Neural cell (in vitro differentiated cells): ENCODE data around the gene UBE2V1. TPM values are rescaled to one million over a fixed set of nuclear protein-coding genes. Genes with fewer than 3 reads are reported as not detected.

ENCODE experiments used
- H2AFZ ChIP-seq: fragments of 200-600, 300-800 bp; sonication (generic), shearing (Covaris generic); 2 replicates; pipeline ENCODE4 v1.6.0; 2014; ENCODE audit warnings: low read depth, mild to moderate bottlenecking, antibody characterized with exemption, low read length, moderate library complexity
- H3F3A ChIP-seq: fragments of 200-600 bp; shearing (Covaris generic); 2 replicates; pipeline ENCODE4 v1.6.1; 2016; ENCODE audit warnings: mild to moderate bottlenecking, moderate library complexity, mixed read lengths, antibody characterized with exemption, low read length; ENCODE audit not compliant: insufficient read depth, poor library complexity, severe bottlenecking
- H3K27ac ChIP-seq: fragments of 200-600, 300-800 bp; sonication (generic), shearing (Covaris generic); 2 replicates; pipeline ENCODE4 v1.5.1; 2014; ENCODE audit warnings: mild to moderate bottlenecking, low read length, moderate library complexity
- H3K27me3 ChIP-seq: fragments of 300-800, 200-600 bp; sonication (generic), shearing (Covaris generic); 2 replicates; pipeline ENCODE4 v1.6.0; 2014; ENCODE audit warnings: mild to moderate bottlenecking, low read depth, low read length, moderate library complexity; ENCODE audit not compliant: insufficient read depth
- H3K36me3 ChIP-seq: fragments of 300-800, 200-600 bp; sonication (generic), shearing (Covaris generic); 2 replicates; pipeline ENCODE4 v1.5.1; 2014; ENCODE audit warnings: mild to moderate bottlenecking, antibody characterized with exemption, low read length, moderate library complexity; ENCODE audit not compliant: insufficient read depth
- H3K4me2 ChIP-seq: fragments of 300-800, 200-600 bp; sonication (generic), shearing (Covaris generic); 2 replicates; pipeline ENCODE4 v1.6.0; 2014; ENCODE audit warnings: mild to moderate bottlenecking, low read length
- H3K4me3 ChIP-seq: fragments of 300-800, 200-600 bp; sonication (generic), shearing (Covaris generic); 2 replicates; pipeline ENCODE4 v1.5.1; 2014; ENCODE audit warnings: mild to moderate bottlenecking, low read length, moderate library complexity
- H3K79me2 ChIP-seq: fragments of 200-600 bp; shearing (Covaris generic); replicated peaks from 2 replicates; pipeline ENCODE4 v1.6.0; 2014; ENCODE audit warnings: mild to moderate bottlenecking, low read length, moderate library complexity; ENCODE audit not compliant: insufficient read depth
- H3K9ac ChIP-seq: fragments of 300-800, 200-600 bp; sonication (generic), shearing (Covaris generic); 2 replicates; pipeline ENCODE4 v1.6.1; 2016; ENCODE audit warnings: mild to moderate bottlenecking, low read length, mixed read lengths
- H3K9me2 ChIP-seq: fragments of 200-600 bp; shearing (Covaris generic); 2 replicates; pipeline ENCODE4 v1.6.1; 2016; ENCODE audit warnings: mild to moderate bottlenecking, low read length, mixed read lengths; ENCODE audit not compliant: insufficient read depth
- H3K9me3 ChIP-seq: fragments of 200-600, 300-800 bp; sonication (generic), shearing (Covaris generic); 2 replicates; pipeline ENCODE4 v1.6.1; 2016; ENCODE audit warnings: mild to moderate bottlenecking, mixed run types, low read length, moderate library complexity, mixed read lengths
- H4K20me1 ChIP-seq: fragments of 200-600 bp; shearing (Covaris generic); 2 replicates; pipeline ENCODE4 v1.6.1; 2016; ENCODE audit warnings: mild to moderate bottlenecking, mixed run types; ENCODE audit not compliant: insufficient read depth
- EP300 ChIP-seq: fragments of 450-650 bp; conservative IDR thresholded peaks from 2 replicates; pipeline ENCODE4 v1.6.1; 2014; ENCODE audit warnings: antibody characterized with exemption, mild to moderate bottlenecking, moderate library complexity; ENCODE audit not compliant: poor library complexity, severe bottlenecking
- EZH2 ChIP-seq: fragments of 200-600, 300-800 bp; shearing (Covaris generic), sonication (generic); IDR thresholded peaks from 2 replicates; pipeline ENCODE4 v1.6.1; 2014; ENCODE audit warnings: antibody characterized with exemption, low read length, borderline replicate concordance, mild to moderate bottlenecking; ENCODE audit not compliant: insufficient read depth, poor library complexity, severe bottlenecking
- POLR2AphosphoS5 ChIP-seq: IDR thresholded peaks from 2 replicates; pipeline ENCODE4 v1.6.1; 2012
- TAF1 ChIP-seq: IDR thresholded peaks from 2 replicates; pipeline ENCODE4 v1.6.1; 2012; ENCODE audit warnings: low read depth
- polyA plus RNA-seq: library from polyadenylated mRNA; depleted of rRNA; stranded (reverse); fragments of >200 nt; gene quantifications from 2 replicates; pipeline ENCODE4 v1.2.3, GENCODE V29; 2014
- TF ChIP-seq, protein P1 (sequence below): IDR thresholded peaks from 2 replicates; pipeline ENCODE4 v1.6.1; 2012; ENCODE audit warnings: borderline replicate concordance

Gene UBE2V1
- polyA plus RNA-seq, 1 donor from 2014 or later: 34.4 TPM

DNA sequence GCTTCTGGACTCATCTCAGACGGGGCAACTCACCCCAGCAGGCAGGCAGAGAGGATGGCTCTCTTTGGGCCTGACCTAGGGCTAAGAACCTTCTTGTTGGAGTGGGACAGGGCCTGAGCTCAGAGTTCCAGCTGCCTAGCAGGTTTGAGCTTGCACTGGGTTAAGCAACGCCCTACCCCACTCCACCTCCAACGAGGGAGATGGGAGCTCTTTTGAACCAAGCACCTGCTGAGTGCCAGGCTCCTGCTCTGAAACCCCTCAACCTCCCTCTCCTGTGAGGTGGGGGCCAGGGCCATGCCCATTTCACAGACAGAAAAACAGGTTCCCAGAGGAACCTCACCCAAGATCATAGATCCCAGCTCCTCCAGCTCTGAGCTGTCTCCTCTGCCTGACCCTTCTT is 75.8 kb downstream of the UBE2V1 start:
- TF ChIP-seq, protein P1, sequence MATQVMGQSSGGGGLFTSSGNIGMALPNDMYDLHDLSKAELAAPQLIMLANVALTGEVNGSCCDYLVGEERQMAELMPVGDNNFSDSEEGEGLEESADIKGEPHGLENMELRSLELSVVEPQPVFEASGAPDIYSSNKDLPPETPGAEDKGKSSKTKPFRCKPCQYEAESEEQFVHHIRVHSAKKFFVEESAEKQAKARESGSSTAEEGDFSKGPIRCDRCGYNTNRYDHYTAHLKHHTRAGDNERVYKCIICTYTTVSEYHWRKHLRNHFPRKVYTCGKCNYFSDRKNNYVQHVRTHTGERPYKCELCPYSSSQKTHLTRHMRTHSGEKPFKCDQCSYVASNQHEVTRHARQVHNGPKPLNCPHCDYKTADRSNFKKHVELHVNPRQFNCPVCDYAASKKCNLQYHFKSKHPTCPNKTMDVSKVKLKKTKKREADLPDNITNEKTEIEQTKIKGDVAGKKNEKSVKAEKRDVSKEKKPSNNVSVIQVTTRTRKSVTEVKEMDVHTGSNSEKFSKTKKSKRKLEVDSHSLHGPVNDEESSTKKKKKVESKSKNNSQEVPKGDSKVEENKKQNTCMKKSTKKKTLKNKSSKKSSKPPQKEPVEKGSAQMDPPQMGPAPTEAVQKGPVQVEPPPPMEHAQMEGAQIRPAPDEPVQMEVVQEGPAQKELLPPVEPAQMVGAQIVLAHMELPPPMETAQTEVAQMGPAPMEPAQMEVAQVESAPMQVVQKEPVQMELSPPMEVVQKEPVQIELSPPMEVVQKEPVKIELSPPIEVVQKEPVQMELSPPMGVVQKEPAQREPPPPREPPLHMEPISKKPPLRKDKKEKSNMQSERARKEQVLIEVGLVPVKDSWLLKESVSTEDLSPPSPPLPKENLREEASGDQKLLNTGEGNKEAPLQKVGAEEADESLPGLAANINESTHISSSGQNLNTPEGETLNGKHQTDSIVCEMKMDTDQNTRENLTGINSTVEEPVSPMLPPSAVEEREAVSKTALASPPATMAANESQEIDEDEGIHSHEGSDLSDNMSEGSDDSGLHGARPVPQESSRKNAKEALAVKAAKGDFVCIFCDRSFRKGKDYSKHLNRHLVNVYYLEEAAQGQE: no peak

DNA sequence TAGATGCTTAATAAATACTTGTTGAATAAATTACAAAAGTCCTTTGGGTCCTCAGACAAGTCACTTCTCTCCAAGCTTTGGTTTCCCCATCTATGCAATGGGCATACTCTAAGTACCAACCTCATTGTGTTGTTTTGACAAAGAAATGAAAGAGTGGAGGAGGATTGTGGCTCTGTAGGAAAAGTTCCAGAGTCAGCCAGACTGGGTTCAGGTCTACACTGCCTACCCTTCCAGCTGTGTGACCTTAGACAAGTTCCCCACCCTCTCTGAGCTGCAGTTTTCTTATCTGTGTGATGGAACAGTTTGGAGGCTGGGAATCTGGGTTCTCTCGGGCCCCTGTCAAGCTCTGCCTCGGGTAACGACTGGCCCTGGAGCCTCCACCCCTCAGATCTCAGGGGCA is 76.2 kb downstream of the UBE2V1 start:
- no peaks in the 10 kb centered on the region for H3K27me3 ChIP-seq
- H4K20me1 ChIP-seq: no peaks in the 10 kb centered on the region
- no peak overlapping the region for H3K4me3 ChIP-seq
- no peaks in the 10 kb centered on the region for H3K36me3 ChIP-seq
- no peak overlapping the region for H3K4me2 ChIP-seq
- H3K79me2 ChIP-seq: no peaks in the 10 kb centered on the region
- no peaks in the 10 kb centered on the region for H3K9me3 ChIP-seq
- H3K27ac ChIP-seq: no peak overlapping the region
- no peak overlapping the region for H2AFZ ChIP-seq
- H3F3A ChIP-seq: no peaks in the 10 kb centered on the region
- no peak overlapping the region for H3K9ac ChIP-seq
- no peaks in the 10 kb centered on the region for H3K9me2 ChIP-seq
- TF ChIP-seq POLR2AphosphoS5: no peak

More for the DNA sequence above, 75.8 kb downstream of the UBE2V1 start:
- no peaks in the 10 kb centered on the region for H3K27me3 ChIP-seq
- no peaks in the 10 kb centered on the region for H3F3A ChIP-seq
- H4K20me1 ChIP-seq: no peaks in the 10 kb centered on the region
- H3K9me3 ChIP-seq: no peaks in the 10 kb centered on the region
- no peaks in the 10 kb centered on the region for H3K36me3 ChIP-seq
- no peak overlapping the region for H3K4me2 ChIP-seq
- H2AFZ ChIP-seq: no peak overlapping the region
- no peak overlapping the region for H3K27ac ChIP-seq
- H3K9ac ChIP-seq: no peak overlapping the region
- H3K79me2 ChIP-seq: no peaks in the 10 kb centered on the region
- H3K9me2 ChIP-seq: no peaks in the 10 kb centered on the region
- H3K4me3 ChIP-seq: no peak overlapping the region

DNA sequence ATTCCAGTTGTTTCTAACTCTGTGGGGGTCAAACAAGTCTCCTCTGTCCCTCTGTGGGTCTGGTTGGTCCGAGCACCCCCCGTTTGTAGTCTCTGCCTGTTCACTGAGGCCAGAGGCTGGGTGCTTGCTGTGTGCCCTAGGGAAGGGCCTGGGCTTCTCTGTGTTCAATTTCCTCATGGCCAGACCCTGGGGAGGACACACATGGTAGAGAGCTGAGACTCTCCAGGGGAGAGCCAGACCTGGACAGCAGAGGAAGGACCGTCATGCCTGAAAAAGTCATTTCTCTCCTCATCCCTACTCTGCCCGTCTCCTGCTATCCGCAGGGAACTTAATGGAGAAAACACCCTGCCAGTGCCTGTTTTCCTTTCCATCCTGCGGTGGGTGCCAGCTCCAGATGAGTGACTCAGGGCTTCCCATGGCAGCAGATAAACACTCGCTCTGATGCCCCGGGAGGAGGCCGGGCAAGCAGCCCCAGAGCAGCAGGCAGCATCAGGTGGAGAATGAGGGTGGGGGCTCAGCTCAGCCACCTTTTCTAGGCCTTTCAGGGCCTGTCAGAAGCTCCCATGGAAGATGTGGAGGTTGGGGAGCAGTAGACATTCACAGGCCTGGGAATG is 78.3 kb downstream of the UBE2V1 start:
- H4K20me1 ChIP-seq: no peaks in the 10 kb centered on the region
- H3K27me3 ChIP-seq: no peaks in the 10 kb centered on the region
- no peak overlapping the region for H3K9ac ChIP-seq
- TF ChIP-seq EZH2: no peak
- TF ChIP-seq EP300: no peak
- H3F3A ChIP-seq: no peaks in the 10 kb centered on the region
- no peaks in the 10 kb centered on the region for H3K9me2 ChIP-seq
- H3K4me3 ChIP-seq: no peak overlapping the region
- H3K79me2 ChIP-seq: no peaks in the 10 kb centered on the region
- no peaks in the 10 kb centered on the region for H3K36me3 ChIP-seq
- H3K4me2 ChIP-seq: no peak overlapping the region
- no peak overlapping the region for H3K27ac ChIP-seq
- H2AFZ ChIP-seq: no peak overlapping the region
- no peaks in the 10 kb centered on the region for H3K9me3 ChIP-seq

DNA sequence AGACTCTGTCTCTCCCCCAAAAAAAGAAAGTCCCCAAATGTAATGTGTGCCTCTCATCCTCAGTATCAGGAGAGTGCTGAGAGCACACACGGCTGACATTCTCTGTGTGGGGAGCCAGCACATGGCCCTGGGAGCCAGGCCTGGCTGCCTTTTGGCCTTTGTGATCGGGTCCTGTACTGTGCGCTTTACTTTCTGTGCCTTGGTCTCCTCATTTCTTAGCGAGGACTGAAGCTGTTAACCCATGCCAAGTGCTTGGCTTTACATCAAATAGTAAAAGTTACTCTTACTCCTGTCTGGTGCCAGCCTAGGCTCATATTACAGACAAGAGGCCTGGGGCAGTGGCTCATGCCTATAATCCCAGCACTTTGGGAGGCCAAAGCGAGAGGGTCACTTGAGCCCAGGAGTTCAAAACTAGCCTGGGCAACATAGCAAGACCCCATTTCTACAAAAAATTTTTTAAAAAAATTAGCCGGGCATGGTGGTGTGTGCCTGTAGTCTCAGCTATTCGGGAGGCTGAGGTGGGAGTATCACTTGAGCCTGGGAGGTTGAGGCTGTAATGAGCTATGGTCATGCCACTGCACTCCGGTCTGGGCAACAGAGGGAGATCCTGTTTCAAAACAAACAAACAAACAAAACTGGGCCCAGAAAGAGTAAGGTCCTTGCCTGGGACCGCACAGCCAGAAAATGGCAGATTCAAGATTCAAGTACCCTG is 79.8 kb downstream of the UBE2V1 start:
- H3K9me2 ChIP-seq: no peaks in the 10 kb centered on the region
- no peak overlapping the region for H3K4me2 ChIP-seq
- H3F3A ChIP-seq: no peaks in the 10 kb centered on the region
- H3K9me3 ChIP-seq: no peaks in the 10 kb centered on the region
- H3K36me3 ChIP-seq: no peaks in the 10 kb centered on the region
- H4K20me1 ChIP-seq: no peaks in the 10 kb centered on the region
- H3K27me3 ChIP-seq: no peaks in the 10 kb centered on the region
- H3K79me2 ChIP-seq: no peaks in the 10 kb centered on the region
- no peak overlapping the region for H3K27ac ChIP-seq
- H2AFZ ChIP-seq: no peak overlapping the region
- no peak overlapping the region for H3K4me3 ChIP-seq
- no peak for TF ChIP-seq EP300
- TF ChIP-seq, protein P1: no peak
- no peak for TF ChIP-seq POLR2AphosphoS5
- TF ChIP-seq TAF1: no peak
- no peak overlapping the region for H3K9ac ChIP-seq
